Skin epidermis (tissue), 12 donors: ENCODE measurements around the gene ABCF3.

Source experiments
- H3K27ac ChIP-seq, 21 experiments: fragments of 200-600 bp; sonication (generic) in 11 of 21; one replicate each; pipeline ENCODE4 v1.5.0; 2020; ENCODE audit warnings: mild to moderate bottlenecking in 3 of 21, inconsistent platforms in 2 of 21, moderate library complexity in 2 of 21
- H3K4me3 ChIP-seq, 7 experiments: fragments of 200-600 bp; sonication (generic) in 2 of 7; one replicate each; pipeline ENCODE4 v1.5.0; 2020; ENCODE audit warnings: inconsistent platforms in 2 of 7, mild to moderate bottlenecking in 2 of 7, moderate library complexity in 1 of 7

The ABCF3 gene

DNA sequence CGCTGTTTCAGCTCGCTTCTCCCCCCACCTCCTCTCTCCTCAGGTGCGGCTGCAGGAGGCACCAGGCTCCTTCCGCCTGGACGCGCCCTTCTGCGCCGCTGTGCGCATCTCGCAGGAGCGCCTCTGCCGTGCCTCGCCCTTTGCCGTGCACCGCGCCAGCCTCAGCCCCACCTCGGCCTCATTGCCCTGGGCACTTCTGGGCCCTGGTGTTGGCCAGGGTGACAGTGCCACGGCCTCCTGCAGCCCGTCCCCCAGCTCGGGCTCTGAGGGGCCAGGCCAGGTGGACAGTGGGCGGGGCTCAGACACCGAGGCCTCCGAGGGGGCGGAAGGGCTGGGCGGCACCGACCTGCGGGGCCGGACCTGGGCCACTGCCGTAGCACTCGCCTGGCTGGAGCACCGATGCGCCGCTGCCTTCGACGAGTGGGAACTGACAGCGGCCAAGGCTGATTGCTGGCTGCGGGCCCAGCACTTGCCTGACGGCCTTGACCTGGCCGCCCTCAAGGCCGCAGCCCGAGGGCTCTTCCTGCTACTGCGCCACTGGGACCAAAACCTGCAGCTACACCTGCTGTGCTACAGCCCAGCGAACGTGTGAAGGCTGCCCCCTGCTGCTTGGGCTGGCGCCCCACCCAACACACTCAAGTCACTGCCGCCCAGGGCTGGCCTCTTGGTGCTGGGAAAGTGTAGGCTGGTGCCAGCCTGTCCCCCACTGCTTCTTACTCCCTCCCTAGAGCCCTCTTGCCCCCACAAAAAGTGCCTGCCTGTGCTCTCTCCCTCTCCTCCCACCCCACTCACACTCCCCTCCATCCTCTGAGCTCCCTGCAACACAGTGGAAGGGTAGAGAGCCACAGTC, 55.7 kb downstream of the ABCF3 start:
- H3K4me3 ChIP-seq = peak overlapping the region in 1 of 7 experiments; percentile 11
- H3K27ac ChIP-seq = no peak overlapping the region

DNA sequence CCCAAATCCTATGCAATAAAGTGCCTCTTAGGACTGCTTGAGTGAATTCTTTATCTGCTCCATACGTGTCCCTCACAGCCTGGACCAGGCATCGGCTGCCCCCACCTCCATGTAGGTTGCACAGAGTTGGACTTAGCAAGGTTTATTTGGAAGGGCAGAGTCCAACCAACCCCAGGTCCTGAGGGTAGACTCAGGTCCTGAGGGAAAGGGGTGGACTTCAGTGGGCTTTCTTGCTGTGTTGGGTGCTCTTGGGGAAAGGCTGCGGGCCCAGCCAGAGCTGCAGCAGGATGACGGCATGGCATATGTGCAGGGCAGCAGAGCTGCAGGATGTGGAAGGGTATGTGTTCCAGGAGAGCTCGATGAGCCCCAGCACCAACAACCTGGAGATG, 56.3 kb downstream of the ABCF3 start:
- H3K27ac ChIP-seq = no peak overlapping the region
- H3K4me3 ChIP-seq = no peak overlapping the region
